Dedifferentiated amniotic fluid mesenchymal stem cell (primary cell): Measurements from ENCODE around the gene RXRB.

Experiments
- DNase-seq: peaks from one replicate; pipeline ENCODE4 v3.0.0-alpha.2; 2016; ENCODE audit errors: extremely low spot score

Gene RXRB

GRCh38 chr6:33211666-33212422 lies 11.4 kb upstream of the RXRB start:
- DNase-seq = no peak

DNA sequence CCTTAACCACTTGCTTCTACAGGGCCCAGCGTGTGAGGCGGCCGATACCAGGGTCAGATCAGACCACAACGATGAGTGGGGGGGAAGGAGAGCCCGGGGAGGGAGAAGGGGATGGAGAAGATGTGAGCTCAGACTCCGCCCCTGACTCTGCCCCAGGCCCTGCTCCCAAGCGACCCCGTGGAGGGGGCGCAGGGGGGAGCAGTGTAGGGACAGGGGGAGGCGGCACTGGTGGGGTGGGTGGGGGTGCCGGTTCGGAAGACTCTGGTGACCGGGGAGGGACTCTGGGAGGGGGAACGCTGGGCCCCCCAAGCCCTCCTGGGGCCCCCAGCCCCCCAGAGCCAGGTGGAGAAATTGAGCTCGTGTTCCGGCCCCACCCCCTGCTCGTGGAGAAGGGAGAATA lies 10.7 kb upstream of the RXRB start:
- no peak for DNase-seq

- no peak for DNase-seq
Measured at GRCh38 chr6:33209856-33210255, 9.4 kb upstream of the RXRB start.

DNA sequence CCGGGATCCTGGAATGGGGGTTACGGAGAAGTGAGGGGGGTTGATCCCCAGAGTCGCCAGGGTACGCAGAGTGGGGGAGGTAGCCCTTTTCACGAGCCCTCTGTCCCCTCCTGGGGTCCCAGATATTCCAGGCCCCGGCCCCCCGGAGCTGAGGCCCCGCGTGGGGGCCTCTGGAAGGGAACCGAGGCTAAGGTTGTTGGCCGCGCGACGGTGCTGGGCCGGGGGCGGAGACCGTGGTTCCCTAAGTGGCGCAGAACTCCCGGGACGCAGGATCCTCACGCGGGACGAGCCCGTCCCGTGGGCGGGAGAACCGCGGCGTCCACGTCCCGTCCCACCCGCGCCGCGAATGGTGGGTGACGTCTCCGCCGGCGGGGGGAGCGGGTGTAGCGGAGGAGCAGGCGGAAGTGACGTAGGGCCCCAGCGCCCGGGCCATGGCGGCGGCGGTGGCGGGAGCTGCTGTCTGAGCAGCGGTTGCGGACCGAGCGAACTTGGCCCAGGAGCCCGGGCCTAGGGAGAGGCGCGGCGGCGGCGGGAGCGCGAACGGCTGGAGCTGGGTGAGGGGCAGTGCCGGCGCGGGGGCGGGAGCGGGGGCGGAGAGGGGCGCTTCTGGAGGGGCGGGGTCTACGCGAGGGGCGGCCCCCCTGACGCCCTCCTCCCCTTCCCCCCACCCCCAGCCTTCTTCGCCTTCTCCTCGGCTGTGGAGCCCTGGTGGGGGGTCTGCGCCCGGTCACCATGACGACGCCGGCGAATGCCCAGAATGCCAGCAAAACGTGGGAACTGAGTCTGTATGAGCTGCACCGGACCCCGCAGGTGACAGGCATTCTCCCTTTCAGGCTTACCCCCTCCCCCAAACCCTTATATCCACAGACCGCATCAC lies 7.9 kb upstream of the RXRB start, which contains the start of gene RING1:
Gene RING1, plus strand, starts transcription at position 410 of the 877 bp plus-strand sequence. Its CDS starts 323 bp downstream, at position 733.
- DNase-seq = peak; percentile 73

DNA sequence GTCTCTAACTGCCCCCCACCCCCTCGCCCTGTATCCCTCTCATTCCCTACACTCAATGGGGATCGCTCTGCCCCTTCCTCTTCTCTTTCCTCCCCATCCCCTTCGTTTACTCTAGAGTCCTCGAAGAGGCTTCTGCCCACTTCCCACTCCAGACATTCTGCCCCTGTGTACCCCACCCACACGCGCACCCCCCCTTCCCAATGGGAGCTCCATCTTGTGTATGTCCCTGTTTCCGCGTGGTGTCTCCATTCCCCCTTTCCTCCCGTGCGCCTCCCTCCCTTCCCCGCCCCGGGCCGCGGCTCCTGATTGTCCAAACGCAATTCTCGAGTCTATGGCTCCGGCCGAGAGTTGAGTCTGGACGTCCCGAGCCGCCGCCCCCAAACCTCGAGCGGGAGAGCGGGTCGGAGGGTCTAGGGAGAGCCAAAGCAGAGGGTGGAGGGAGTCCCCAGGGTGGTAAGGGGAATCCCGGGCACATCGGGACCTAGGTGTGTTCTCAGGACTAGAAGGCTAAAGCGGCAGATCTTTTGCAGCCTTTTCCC lies 7.2 kb upstream of the RXRB start:
- DNase-seq = peak; percentile 66

DNA sequence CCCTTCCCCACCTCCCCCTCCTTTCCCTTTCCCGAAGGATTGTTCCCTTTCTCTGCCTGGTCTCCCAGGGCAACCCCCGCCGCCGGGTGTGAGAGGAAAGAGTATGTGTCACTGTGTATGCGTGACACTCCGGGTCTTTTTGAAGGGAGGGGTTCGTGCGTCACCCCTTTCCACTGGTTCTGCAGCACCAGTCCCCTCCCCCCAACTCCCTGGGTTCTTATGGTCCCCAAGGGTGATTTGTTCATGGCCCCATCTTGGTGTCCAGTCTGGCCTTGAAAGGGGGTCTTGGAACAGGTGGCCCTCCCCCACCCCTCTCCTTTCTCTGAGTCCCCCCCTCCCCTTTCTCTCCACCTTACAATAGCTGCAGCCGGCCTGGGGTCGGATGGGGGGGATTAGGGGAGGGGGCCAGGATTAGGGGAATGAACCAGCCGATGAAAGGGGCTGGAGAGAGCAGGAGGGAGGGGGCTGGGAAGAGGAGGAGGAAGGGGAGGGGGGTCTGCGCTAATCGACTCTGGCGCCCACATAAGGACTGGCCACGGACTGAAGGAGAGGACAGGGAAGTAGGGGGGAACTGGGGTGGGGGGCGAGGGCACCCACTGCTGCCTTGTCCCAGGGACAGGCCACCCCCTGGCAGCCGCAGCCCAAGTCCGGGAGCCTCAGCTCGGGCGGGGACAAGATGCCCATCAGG lies 6.5 kb upstream of the RXRB start:
- no peak for DNase-seq

- DNase-seq = no peak
Measured at GRCh38 chr6:33206027-33206863, 5.8 kb upstream of the RXRB start.

DNA sequence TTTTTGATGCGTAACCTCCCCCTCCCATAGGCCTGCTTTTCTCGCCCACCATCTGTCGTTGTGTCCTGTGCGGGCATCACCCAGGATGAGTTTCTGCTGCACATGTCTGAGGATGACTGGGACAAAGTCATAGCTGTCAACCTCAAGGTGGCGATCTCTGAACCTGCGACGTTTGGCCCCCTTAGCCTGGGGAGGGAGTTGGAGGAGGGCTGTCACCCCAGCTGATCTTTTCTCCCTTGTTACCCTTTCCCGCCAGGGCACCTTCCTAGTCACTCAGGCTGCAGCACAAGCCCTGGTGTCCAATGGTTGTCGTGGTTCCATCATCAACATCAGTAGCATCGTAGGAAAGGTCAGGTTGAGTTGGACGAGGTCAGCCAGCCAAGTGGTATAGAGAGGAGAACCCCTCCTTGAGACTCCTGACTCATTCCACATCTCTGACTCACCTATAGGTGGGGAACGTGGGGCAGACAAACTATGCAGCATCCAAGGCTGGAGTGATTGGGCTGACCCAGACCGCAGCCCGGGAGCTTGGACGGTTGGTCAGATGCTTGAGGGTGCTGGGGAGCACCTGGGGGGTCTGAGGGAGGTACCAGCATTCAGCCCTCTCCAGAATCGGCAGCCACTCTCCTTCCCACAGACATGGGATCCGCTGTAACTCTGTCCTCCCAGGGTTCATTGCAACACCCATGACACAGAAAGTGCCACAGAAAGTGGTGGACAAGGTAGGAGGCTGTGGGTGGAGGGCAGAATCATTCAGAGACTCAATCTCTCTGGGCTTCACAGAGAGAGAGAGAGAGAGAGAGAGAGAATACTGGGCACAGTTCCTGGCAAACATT lies 4.9 kb upstream of the RXRB start:
- no peak for DNase-seq

DNA sequence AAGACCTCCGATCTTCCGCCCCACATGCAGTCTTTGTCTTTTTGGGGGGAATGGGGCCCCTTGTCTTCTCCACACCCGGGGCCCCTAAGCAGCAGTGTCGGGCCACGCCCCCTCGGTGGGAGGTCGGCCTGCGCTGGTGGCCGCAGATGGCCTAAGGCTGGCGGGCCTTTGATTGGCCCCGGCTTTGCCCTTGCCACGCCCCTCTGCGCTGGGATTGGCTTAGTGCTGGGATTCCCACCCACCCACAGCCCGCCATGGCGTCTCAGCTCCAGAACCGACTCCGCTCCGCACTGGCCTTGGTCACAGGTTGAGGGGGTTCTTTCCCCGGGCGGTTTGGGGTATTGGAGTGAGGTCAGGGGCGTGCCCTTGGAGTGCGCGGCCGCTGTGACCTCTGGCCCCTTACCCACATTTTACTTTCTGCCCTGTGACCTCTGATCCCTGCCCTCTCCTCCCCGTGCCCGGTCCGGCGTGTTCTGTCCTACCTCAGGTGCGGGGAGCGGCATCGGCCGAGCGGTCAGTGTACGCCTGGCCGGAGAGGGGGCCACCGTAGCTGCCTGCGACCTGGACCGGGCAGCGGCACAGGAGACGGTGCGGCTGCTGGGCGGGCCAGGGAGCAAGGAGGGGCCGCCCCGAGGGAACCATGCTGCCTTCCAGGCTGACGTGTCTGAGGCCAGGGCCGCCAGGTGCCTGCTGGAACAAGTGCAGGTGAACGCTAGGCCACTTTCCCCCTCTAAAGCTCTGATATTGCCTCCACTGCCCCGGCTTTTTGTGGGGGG lies 4.1 kb upstream of the RXRB start, which contains the start of gene HSD17B8:
Gene HSD17B8, plus strand, starts transcription at position 241 of the 776 bp plus-strand sequence. Its CDS starts 14 bp downstream, at position 255.
- DNase-seq = peak; percentile 82

DNA sequence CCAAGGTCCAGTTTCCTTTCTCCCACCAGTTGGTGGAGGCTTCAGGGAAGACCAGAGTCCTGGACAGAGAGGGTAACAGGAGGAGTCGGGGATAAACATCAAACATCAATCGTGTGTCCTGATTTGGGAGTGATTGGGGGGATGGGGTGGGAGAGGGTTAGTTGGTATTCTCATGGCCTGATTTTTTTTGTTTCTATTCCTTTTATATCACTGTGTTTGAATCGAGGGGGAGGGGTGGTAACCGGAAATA lies 3.6 kb upstream of the RXRB start:
- DNase-seq = no peak

GRCh38 chr6:33203443-33204164 lies 3.1 kb upstream of the RXRB start:
- no peak for DNase-seq

DNA sequence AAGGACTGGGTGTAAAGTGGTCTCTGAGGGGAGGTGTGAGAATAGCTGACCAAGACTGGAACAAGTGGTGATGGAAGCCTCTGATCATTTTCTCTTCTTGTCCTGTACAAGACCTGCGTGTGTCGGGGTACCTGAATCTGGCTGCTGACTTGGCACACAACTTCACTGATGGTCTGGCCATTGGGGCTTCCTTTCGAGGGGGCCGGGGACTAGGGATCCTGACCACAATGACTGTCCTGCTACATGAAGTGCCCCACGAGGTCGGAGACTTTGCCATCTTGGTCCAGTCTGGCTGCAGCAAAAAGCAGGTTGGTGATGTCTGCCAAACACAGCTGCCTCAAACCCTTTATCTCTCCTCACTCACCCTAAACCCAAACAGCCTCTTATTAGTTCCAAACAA lies 2.3 kb upstream of the RXRB start:
- no peak for DNase-seq

- no peak for DNase-seq
Measured at GRCh38 chr6:33201935-33202334, 1.5 kb upstream of the RXRB start.

- DNase-seq = no peak
Measured at GRCh38 chr6:33201147-33201545, 681 bp upstream of the RXRB start.

GRCh38 chr6:33199687-33200218 lies 712 bp downstream of the RXRB start:
- no peak for DNase-seq

- no peak for DNase-seq
Measured at GRCh38 chr6:33198853-33199436, 1.5 kb downstream of the RXRB start.

DNA sequence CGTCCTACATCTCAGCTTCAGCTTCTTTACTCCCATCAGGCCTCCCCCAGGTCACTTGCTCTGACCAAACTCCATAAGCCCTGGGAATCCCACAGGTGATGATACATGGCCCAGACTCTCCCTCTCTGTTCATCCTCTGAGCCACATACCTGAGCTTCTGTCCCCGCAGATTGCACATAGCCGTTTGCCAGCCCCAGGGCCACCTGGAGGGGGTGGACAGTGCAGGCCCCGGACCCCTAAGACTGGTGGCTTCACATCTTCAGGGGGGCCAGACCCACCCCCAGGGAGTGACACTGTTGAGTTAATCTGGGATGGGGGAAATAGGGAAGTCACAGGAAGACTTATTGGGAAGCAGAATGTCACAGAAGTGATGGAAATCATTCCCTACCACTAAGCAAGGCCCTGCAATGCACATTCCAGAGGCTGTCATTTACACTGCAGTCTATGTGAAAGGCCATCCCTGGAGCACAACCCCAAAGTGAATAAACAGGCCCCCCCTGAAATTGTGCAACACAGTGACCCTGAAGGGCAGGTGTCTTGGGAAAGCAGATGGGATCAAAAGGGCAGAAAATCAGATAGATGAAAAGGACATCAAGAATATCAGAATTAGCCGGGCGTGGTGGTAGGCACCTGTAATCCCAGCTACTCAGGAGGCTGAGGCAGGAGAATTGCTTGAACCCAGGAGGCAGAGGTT lies 2.2 kb downstream of the RXRB start:
- DNase-seq = no peak
